ENCODE measurements around the gene NOTO. TPM values are rescaled to one million over a fixed set of nuclear protein-coding genes. Genes with fewer than 3 reads are reported as not detected.

NOTO gene
- total and polyA plus RNA-seq, 2 donors from 2014 or later: not detected

DNA sequence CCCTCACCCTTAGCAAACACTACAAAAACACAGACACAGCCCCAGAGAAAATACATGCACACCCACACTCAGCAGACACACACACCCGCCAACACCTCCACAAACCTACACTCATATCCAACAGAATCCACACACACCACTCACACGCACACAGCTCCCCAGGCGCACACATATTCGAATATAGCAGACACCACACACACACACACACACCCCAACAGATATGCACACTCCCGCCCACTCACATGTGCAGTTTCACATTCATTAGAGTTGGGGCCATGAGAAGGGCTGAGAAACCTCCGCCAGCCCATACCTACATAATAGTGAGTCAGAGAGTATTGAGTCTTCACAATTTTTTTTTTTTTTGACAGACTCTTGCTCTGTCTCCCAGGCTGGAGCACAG, 29.4 kb upstream of the NOTO start:
- Histone ChIP-seq H3K4me1 (ENCODE audit: control insufficient read depth in 2 of 3, insufficient read depth in 2 of 3, low read depth in 1 of 3, low read length in 3 of 3) (peaks cover 0 to 14% (median 7%) of the 10 kb centered on the region in 3 donors), H3K9ac (ENCODE audit: low read length in 3 of 3) (no peak overlapping the region), H3K36me3 (ENCODE audit: control insufficient read depth in 2 of 3, insufficient read depth in 3 of 3, low read length in 3 of 3) (no peaks in the 10 kb centered on the region), H3K27me3 (ENCODE audit: control insufficient read depth, insufficient read depth, low read length) (peaks cover 13% of the 10 kb centered on the region), H3K27ac (ENCODE audit: low read depth in 2 of 2, low read length in 2 of 2) (no peak overlapping the region), H3K4me3 (ENCODE audit: low read length in 3 of 3) (no peak overlapping the region), H3K9me3 (ENCODE audit: control insufficient read depth in 2 of 3, insufficient read depth in 1 of 3, low read length in 3 of 3) (no peaks in the 10 kb centered on the region)
- DNase-seq (peak in 1 of 5 donors; percentile 24), FAIRE-seq (no peak)
- TF ChIP-seq, protein P1, sequence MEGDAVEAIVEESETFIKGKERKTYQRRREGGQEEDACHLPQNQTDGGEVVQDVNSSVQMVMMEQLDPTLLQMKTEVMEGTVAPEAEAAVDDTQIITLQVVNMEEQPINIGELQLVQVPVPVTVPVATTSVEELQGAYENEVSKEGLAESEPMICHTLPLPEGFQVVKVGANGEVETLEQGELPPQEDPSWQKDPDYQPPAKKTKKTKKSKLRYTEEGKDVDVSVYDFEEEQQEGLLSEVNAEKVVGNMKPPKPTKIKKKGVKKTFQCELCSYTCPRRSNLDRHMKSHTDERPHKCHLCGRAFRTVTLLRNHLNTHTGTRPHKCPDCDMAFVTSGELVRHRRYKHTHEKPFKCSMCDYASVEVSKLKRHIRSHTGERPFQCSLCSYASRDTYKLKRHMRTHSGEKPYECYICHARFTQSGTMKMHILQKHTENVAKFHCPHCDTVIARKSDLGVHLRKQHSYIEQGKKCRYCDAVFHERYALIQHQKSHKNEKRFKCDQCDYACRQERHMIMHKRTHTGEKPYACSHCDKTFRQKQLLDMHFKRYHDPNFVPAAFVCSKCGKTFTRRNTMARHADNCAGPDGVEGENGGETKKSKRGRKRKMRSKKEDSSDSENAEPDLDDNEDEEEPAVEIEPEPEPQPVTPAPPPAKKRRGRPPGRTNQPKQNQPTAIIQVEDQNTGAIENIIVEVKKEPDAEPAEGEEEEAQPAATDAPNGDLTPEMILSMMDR (IDR thresholded peaks at IDR 0.05; ENCODE audit: borderline replicate concordance, extremely low read depth, insufficient read depth): no peak
- intact Hi-C loops (cut with DNase I): no loop called here

DNA sequence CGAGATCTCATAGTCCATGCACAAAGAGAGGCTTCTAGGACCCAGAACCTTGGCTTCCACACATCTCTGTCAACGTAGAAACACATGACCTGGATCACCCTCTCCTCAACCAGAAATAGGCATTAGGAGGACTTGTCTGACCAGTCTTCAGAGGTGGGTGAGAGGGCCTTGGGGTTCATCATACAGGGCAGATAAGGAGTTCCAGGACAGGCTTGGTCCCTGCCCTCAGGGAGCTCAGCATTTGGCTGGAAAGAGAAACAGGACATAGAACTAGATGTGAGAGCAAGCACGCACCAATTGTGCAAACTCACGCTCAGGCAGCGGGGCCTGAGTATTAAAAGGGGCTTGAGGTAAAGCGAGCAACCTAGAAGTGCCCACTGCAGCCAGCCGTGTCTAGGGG, 28.6 kb upstream of the NOTO start:
- Histone ChIP-seq H3K36me3 (ENCODE audit: control insufficient read depth in 2 of 3, insufficient read depth in 3 of 3, low read length in 3 of 3) (no peaks in the 10 kb centered on the region), H3K27me3 (ENCODE audit: control insufficient read depth, insufficient read depth, low read length) (peaks cover 16% of the 10 kb centered on the region), H3K9ac (ENCODE audit: low read length in 3 of 3) (no peak overlapping the region), H3K9me3 (ENCODE audit: control insufficient read depth in 2 of 3, insufficient read depth in 1 of 3, low read length in 3 of 3) (no peaks in the 10 kb centered on the region), H3K27ac (ENCODE audit: low read depth in 2 of 2, low read length in 2 of 2) (no peak overlapping the region), H3K4me1 (ENCODE audit: control insufficient read depth in 2 of 3, insufficient read depth in 2 of 3, low read depth in 1 of 3, low read length in 3 of 3) (peaks cover 0 to 14% (median 7%) of the 10 kb centered on the region in 3 donors), H3K4me3 (ENCODE audit: low read length in 3 of 3) (no peak overlapping the region)
- intact Hi-C loops (cut with DNase I): no loop called here
- TF ChIP-seq, protein P1 (IDR thresholded peaks at IDR 0.05; ENCODE audit: borderline replicate concordance, extremely low read depth, insufficient read depth): no peak
- DNase-seq: no peak
- FAIRE-seq: no peak

- Histone ChIP-seq H3K4me3 (ENCODE audit: low read length in 3 of 3) (no peak overlapping the region), H3K27me3 (ENCODE audit: control insufficient read depth, insufficient read depth, low read length) (peaks cover 16% of the 10 kb centered on the region), H3K9ac (ENCODE audit: low read length in 3 of 3) (no peak overlapping the region), H3K4me1 (ENCODE audit: control insufficient read depth in 2 of 3, insufficient read depth in 2 of 3, low read depth in 1 of 3, low read length in 3 of 3) (peaks cover 0 to 14% (median 7%) of the 10 kb centered on the region in 3 donors), H3K27ac (ENCODE audit: low read depth in 2 of 2, low read length in 2 of 2) (no peak overlapping the region), H3K9me3 (ENCODE audit: control insufficient read depth in 2 of 3, insufficient read depth in 1 of 3, low read length in 3 of 3) (no peaks in the 10 kb centered on the region), H3K36me3 (ENCODE audit: control insufficient read depth in 2 of 3, insufficient read depth in 3 of 3, low read length in 3 of 3) (no peaks in the 10 kb centered on the region)
- DNase-seq (peak in 1 of 5 donors; percentile 34), FAIRE-seq (no peak)
- intact Hi-C loops (cut with DNase I): no loop called here
- TF ChIP-seq, protein P1 (IDR thresholded peaks at IDR 0.05; ENCODE audit: borderline replicate concordance, extremely low read depth, insufficient read depth): no peak
These were observed 28.1 kb upstream of the NOTO start for GRCh38 chr2:73174244-73174643.

All from kidney (tissue), 14 donors.